Fibroblast of the aortic adventitia (primary cell): ENCODE data around the gene SOHLH1. TPM values are rescaled to one million over a fixed set of nuclear protein-coding genes. Genes with fewer than 3 reads are reported as not detected.

Experiments
- DNase-seq: peaks from one replicate; pipeline ENCODE4 v3.0.0-alpha.2; 2010; ENCODE audit warnings: low read depth
- H3K4me3 ChIP-seq: 2 replicates; pipeline ENCODE4 v1.5.1; 2011; ENCODE audit warnings: low read depth, mild to moderate bottlenecking, control low read depth, low read length, moderate library complexity
- CTCF ChIP-seq: IDR thresholded peaks from 2 replicates; pipeline ENCODE4 v1.5.1; 2011; ENCODE audit warnings: mild to moderate bottlenecking, low read length, control low read depth, inconsistent platforms; ENCODE audit not compliant: insufficient read depth
- total RNA-seq: library from RNA; depleted of rRNA; stranded (reverse); fragments of >200 nt; gene quantifications from 2 replicates; pipeline ENCODE4 v1.2.3, GENCODE V29; 2012; ENCODE audit warnings: low replicate concordance

The SOHLH1 gene
- total RNA-seq, 1 donor = not detected

- no peak overlapping the region for H3K4me3 ChIP-seq
- no peak for DNase-seq
- no peak for TF ChIP-seq CTCF
Observed at GRCh38 chr9:135698767-135699166, 514 bp downstream of the SOHLH1 start.

GRCh38 chr9:135698236-135698635, 1.0 kb downstream of the SOHLH1 start:
- TF ChIP-seq CTCF = no peak
- no peak overlapping the region for H3K4me3 ChIP-seq
- DNase-seq = no peak

GRCh38 chr9:135697226-135697625, 2.1 kb downstream of the SOHLH1 start:
- no peak for DNase-seq
- no peak overlapping the region for H3K4me3 ChIP-seq
- no peak for TF ChIP-seq CTCF

GRCh38 chr9:135696446-135696845, 2.8 kb downstream of the SOHLH1 start:
- no peak for TF ChIP-seq CTCF
- no peak overlapping the region for H3K4me3 ChIP-seq
- DNase-seq = no peak

- no peak for TF ChIP-seq CTCF
- no peak for DNase-seq
- H3K4me3 ChIP-seq = no peak overlapping the region
Observed at GRCh38 chr9:135695642-135696041, 3.6 kb downstream of the SOHLH1 start.

GRCh38 chr9:135695036-135695435, 4.2 kb downstream of the SOHLH1 start:
- no peak for TF ChIP-seq CTCF
- DNase-seq = no peak
- no peak overlapping the region for H3K4me3 ChIP-seq

GRCh38 chr9:135694414-135694813, 4.9 kb downstream of the SOHLH1 start:
- no peak for DNase-seq
- no peak overlapping the region for H3K4me3 ChIP-seq
- TF ChIP-seq CTCF = no peak
